Astrocyte (in vitro differentiated cells and primary cell): ENCODE results near the gene OR2A14.

Experiments
- EZH2 ChIP-seq: IDR thresholded peaks from 2 replicates; pipeline ENCODE4 v1.6.1; 2012; ENCODE audit warnings: mild to moderate bottlenecking, low read length, inconsistent platforms; ENCODE audit not compliant: insufficient read depth
- TF ChIP-seq, protein P1 (sequence below): IDR thresholded peaks from 2 replicates; pipeline ENCODE4 v1.5.1; 2011; ENCODE audit warnings: low read depth, mild to moderate bottlenecking, inconsistent platforms, low read length, moderate library complexity; ENCODE audit not compliant: insufficient read depth

DNA sequence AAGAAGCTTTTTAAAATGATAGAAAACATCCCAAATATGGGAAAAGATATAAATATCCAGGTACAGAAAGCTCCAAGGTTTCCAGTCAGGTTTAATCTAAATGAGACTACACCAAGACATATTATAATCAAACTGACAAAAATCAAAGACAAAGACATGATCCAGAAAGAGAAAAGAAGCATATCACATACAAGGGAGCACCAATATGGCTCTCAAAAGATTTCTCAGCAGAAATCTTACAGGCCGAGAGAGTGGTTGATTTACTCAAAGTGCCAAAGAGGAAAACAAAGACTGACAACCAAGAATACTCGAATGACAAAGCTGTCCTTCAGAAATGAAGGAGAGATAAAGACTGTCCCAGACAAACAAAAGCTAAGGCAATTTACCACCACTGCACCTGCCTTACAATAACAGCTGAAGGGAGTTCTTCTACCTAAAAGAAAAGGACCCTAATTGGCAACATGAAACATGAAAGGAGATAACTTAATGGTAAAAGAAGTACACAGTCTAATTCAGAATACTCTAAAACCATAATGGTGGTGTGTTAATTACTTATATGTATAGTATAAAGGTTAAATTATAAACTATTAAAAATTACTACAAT, 25.4 kb downstream of the OR2A14 start:
- TF ChIP-seq, protein P1, sequence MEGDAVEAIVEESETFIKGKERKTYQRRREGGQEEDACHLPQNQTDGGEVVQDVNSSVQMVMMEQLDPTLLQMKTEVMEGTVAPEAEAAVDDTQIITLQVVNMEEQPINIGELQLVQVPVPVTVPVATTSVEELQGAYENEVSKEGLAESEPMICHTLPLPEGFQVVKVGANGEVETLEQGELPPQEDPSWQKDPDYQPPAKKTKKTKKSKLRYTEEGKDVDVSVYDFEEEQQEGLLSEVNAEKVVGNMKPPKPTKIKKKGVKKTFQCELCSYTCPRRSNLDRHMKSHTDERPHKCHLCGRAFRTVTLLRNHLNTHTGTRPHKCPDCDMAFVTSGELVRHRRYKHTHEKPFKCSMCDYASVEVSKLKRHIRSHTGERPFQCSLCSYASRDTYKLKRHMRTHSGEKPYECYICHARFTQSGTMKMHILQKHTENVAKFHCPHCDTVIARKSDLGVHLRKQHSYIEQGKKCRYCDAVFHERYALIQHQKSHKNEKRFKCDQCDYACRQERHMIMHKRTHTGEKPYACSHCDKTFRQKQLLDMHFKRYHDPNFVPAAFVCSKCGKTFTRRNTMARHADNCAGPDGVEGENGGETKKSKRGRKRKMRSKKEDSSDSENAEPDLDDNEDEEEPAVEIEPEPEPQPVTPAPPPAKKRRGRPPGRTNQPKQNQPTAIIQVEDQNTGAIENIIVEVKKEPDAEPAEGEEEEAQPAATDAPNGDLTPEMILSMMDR = no peak
- no peak for TF ChIP-seq EZH2
